Stimulated activated CD8-positive, alpha-beta memory T cell treated with anti-CD3 and anti-CD28 coated beads, Interleukin-4, amount 100 ng/mL, for 48 hours (primary cell): Measurements from ENCODE around the gene PTPRCAP.

Experiments
- DNase-seq: peaks from one replicate; pipeline ENCODE4 v3.0.0-alpha.2; 2020

Gene PTPRCAP

GRCh38 chr11:67423466-67423865 is 14.0 kb downstream of the PTPRCAP start:
- no peak for DNase-seq

- no peak for DNase-seq
Observed at GRCh38 chr11:67422891-67423290, 14.6 kb downstream of the PTPRCAP start.

- DNase-seq = no peak
Observed at GRCh38 chr11:67421430-67422031, 16.0 kb downstream of the PTPRCAP start.

GRCh38 chr11:67420646-67421429 is 16.6 kb downstream of the PTPRCAP start:
- peak; percentile 99 for DNase-seq

- DNase-seq = peak; percentile 36
Observed at GRCh38 chr11:67420147-67420645, 17.3 kb downstream of the PTPRCAP start.

- DNase-seq = peak; percentile 33
Observed at GRCh38 chr11:67419325-67420049, 18.0 kb downstream of the PTPRCAP start.

- peak; percentile 52 for DNase-seq
Observed at GRCh38 chr11:67418476-67419281, 18.8 kb downstream of the PTPRCAP start.

- no peak for DNase-seq
Observed at GRCh38 chr11:67417425-67417824, 20.1 kb downstream of the PTPRCAP start.

GRCh38 chr11:67416416-67417335 is 20.8 kb downstream of the PTPRCAP start:
- DNase-seq = peak; percentile 66

GRCh38 chr11:67415501-67416304 is 21.8 kb downstream of the PTPRCAP start, which contains the start of gene CARNS1:
CARNS1 (plus strand) TSS chr11:67415678; CDS start chr11:67416200, 522 bp downstream.
- no peak for DNase-seq

- no peak for DNase-seq
Observed at GRCh38 chr11:67413266-67413849, 24.1 kb downstream of the PTPRCAP start.

GRCh38 chr11:67412495-67413179 is 24.8 kb downstream of the PTPRCAP start:
- no peak for DNase-seq

GRCh38 chr11:67411785-67412152 is 25.7 kb downstream of the PTPRCAP start:
- no peak for DNase-seq

- no peak for DNase-seq
Observed at GRCh38 chr11:67410984-67411784, 26.3 kb downstream of the PTPRCAP start.

- no peak for DNase-seq
Observed at GRCh38 chr11:67410369-67410831, 27.1 kb downstream of the PTPRCAP start.

- DNase-seq = no peak
Observed at GRCh38 chr11:67409781-67410368, 27.6 kb downstream of the PTPRCAP start.

- peak; percentile 78 for DNase-seq
Observed at GRCh38 chr11:67409261-67409666, 28.2 kb downstream of the PTPRCAP start.
